WTC11 (cell line): ENCODE results near the gene WDPCP. TPM values are rescaled to one million over a fixed set of nuclear protein-coding genes. Genes with fewer than 3 reads are reported as not detected.

Experiments used
- ATAC-seq: fragments of 200-7000 bp; cut with Tn5 transposase; 2 replicates; pipeline ENCODE4 v1.10.0; 2021; ENCODE audit warnings: mild to moderate bottlenecking, moderate library complexity
- CTCF ChIA-PET: fragments of 300-600 bp; sonication (Branson Sonifier 250); formaldehyde crosslinking; loops from one replicate; lab custom pipeline; 2021; ENCODE audit warnings: antibody characterized with exemption; lab: Charles Lee
- POLR2A ChIA-PET: fragments of 350-600 bp; sonication (Branson Sonifier 250); formaldehyde crosslinking; loops from one replicate; lab custom pipeline; 2021; ENCODE audit warnings: antibody characterized with exemption; lab: Charles Lee
- DNase-seq: peaks from one replicate; pipeline ENCODE4 v3.0.0; 2021; ENCODE audit warnings: low spot score
- H3K27ac Mint-ChIP-seq: 2 replicates; pipeline ENCODE4 v1.8.0; 2021; ENCODE audit warnings: mixed read lengths
- H3K27me3 Mint-ChIP-seq: 2 replicates; pipeline ENCODE4 v1.8.0; 2021; ENCODE audit warnings: low read depth, mild to moderate bottlenecking, moderate library complexity, mixed read lengths
- H3K36me3 Mint-ChIP-seq: 2 replicates; pipeline ENCODE4 v1.8.0; 2021; ENCODE audit warnings: mixed read lengths
- H3K4me1 Mint-ChIP-seq: 2 replicates; pipeline ENCODE4 v1.8.0; 2022; ENCODE audit warnings: mixed read lengths
- H3K4me3 Mint-ChIP-seq: 2 replicates; pipeline ENCODE4 v1.8.0; 2021; ENCODE audit warnings: mild to moderate bottlenecking, moderate library complexity, mixed read lengths
- H3K9me3 Mint-ChIP-seq: 2 replicates; pipeline ENCODE4 v1.8.0; 2021; ENCODE audit warnings: mixed read lengths
- CDX4 ChIP-seq: fragments of 250-450 bp; sonication (Bioruptor Pico); IDR thresholded peaks from 2 replicates; pipeline ENCODE4 v1.9.0; 2021; ENCODE audit warnings: moderate library complexity, mild to moderate bottlenecking, inconsistent platforms, borderline replicate concordance
- CTCF ChIP-seq: fragments of 200-600 bp; IDR thresholded peaks from 2 replicates; pipeline ENCODE4 v1.8.0; 2022; ENCODE audit warnings: antibody characterized with exemption
- E2F1 ChIP-seq: sonication (generic); formaldehyde crosslinking; IDR thresholded peaks from 2 replicates; pipeline ENCODE4 v1.8.0; 2022; ENCODE audit warnings: mild to moderate bottlenecking, missing genetic modification reagents
- ERG ChIP-seq: fragments of 250-450 bp; sonication (Bioruptor Pico); IDR thresholded peaks from 2 replicates; pipeline ENCODE4 v1.8.0; 2021; ENCODE audit warnings: mild to moderate bottlenecking
- GTF2I ChIP-seq: fragments of 250-450 bp; sonication (Bioruptor Pico); conservative IDR thresholded peaks from 2 replicates; pipeline ENCODE4 v1.4.0; 2021; ENCODE audit warnings: mild to moderate bottlenecking
- MAX ChIP-seq: sonication (generic); formaldehyde crosslinking; IDR thresholded peaks from 2 replicates; pipeline ENCODE4 v1.8.0; 2022; ENCODE audit warnings: mild to moderate bottlenecking, missing genetic modification reagents
- TCF7 ChIP-seq: sonication (generic); formaldehyde crosslinking; IDR thresholded peaks from 2 replicates; pipeline ENCODE4 v1.8.0; 2022; ENCODE audit warnings: mild to moderate bottlenecking, low read depth, missing genetic modification reagents, moderate library complexity
- TEAD4 ChIP-seq: sonication (generic); formaldehyde crosslinking; IDR thresholded peaks from 2 replicates; pipeline ENCODE4 v1.8.0; 2022; ENCODE audit warnings: mild to moderate bottlenecking, missing genetic modification reagents
- USF2 ChIP-seq: sonication (generic); formaldehyde crosslinking; IDR thresholded peaks from 2 replicates; pipeline ENCODE4 v1.8.1; 2023; ENCODE audit warnings: mild to moderate bottlenecking, missing genetic modification reagents, moderate library complexity
- ZNF263 ChIP-seq: sonication (generic); formaldehyde crosslinking; IDR thresholded peaks from 2 replicates; pipeline ENCODE4 v1.8.1; 2022; ENCODE audit warnings: low read depth, mild to moderate bottlenecking, moderate library complexity, missing genetic modification reagents
- ZNF416 ChIP-seq: fragments of 250-450 bp; sonication (Bioruptor Pico); IDR thresholded peaks from 2 replicates; pipeline ENCODE4 v1.9.0; 2021; ENCODE audit warnings: mild to moderate bottlenecking, inconsistent platforms
- ZNF532 ChIP-seq: fragments of 250-450 bp; sonication (Bioruptor Pico); IDR thresholded peaks from 2 replicates; pipeline ENCODE4 v1.9.0; 2021; ENCODE audit warnings: mild to moderate bottlenecking, borderline replicate concordance
- ZNF671 ChIP-seq: fragments of 250-450 bp; sonication (Bioruptor Pico); IDR thresholded peaks from 2 replicates; pipeline ENCODE4 v1.8.0; 2021; ENCODE audit warnings: mild to moderate bottlenecking
- ZSCAN18 ChIP-seq: fragments of 250-450 bp; sonication (Bioruptor Pico); IDR thresholded peaks from 2 replicates; pipeline ENCODE4 v2.1.2; 2022; ENCODE audit warnings: mild to moderate bottlenecking, moderate library complexity
- total RNA-seq: library from RNA; stranded (reverse); gene quantifications from 3 replicates; pipeline ENCODE4 v1.2.3, GENCODE V29; 2021

WDPCP gene
- total RNA-seq, 1 experiment from 2014 or later: 10.9 TPM

GRCh38 chr2:63086687-63087086, 501.6 kb downstream of the WDPCP start:
- no peak for ATAC-seq
- no peak for DNase-seq
- CTCF ChIA-PET: interaction anchor here (1.2 kb wide), 1 partner anchor 8 kb away, joined by 4 read pairs; no protein-coding TSS in a partner anchor
- no peaks in the 10 kb centered on the region for H3K9me3 Mint-ChIP-seq
- no peak overlapping the region for H3K4me3 Mint-ChIP-seq
- POLR2A ChIA-PET: interaction anchor here (0.5 kb wide), 1 partner anchor 60 kb away, joined by 3 read pairs; no protein-coding TSS in a partner anchor
- no peaks in the 10 kb centered on the region; the same call in 1 of the 2 replicates for H3K27me3 Mint-ChIP-seq
- no peaks in the 10 kb centered on the region for H3K4me1 Mint-ChIP-seq
- no peaks in the 10 kb centered on the region for H3K36me3 Mint-ChIP-seq
- TF ChIP-seq TCF7 (CRISPR knock-in tag): no peak
- H3K27ac Mint-ChIP-seq: no peak overlapping the region

- Mint-ChIP-seq H3K4me3 (no peak overlapping the region), H3K36me3 (no peaks in the 10 kb centered on the region)
- ATAC-seq: no peak
- no peak for DNase-seq
- no peak for TF ChIP-seq ZNF263 (CRISPR knock-in tag)
- TF ChIP-seq USF2 (CRISPR knock-in tag): no peak
- no peak for TF ChIP-seq ZNF671 (CRISPR knock-in tag)
- no peak for TF ChIP-seq CDX4
- no peak for TF ChIP-seq MAX (CRISPR knock-in tag)
- no peak for TF ChIP-seq GTF2I
- no peak for TF ChIP-seq TEAD4 (CRISPR knock-in tag)
- TF ChIP-seq ERG (CRISPR knock-in tag): no peak
- TF ChIP-seq, all 79 proteins: peak for 0
- ChIA-PET CTCF (no interaction called here), POLR2A (no interaction called here)
- Mint-ChIP-seq H3K4me1 (peaks cover 4% of the 10 kb centered on the region), H3K27ac (no peak overlapping the region), H3K27me3 (no peaks in the 10 kb centered on the region; the same call in 1 of the 2 replicates), H3K9me3 (no peaks in the 10 kb centered on the region)
Observed at GRCh38 chr2:63081404-63081803, 506.9 kb downstream of the WDPCP start.

- no peaks in the 10 kb centered on the region for H3K36me3 Mint-ChIP-seq
- POLR2A ChIA-PET: no interaction called here
- ATAC-seq: peak; percentile 92
- no peak for TF ChIP-seq TEAD4 (CRISPR knock-in tag)
- TF ChIP-seq TCF7 (CRISPR knock-in tag): no peak
- peak; percentile 68 for TF ChIP-seq CTCF
- TF ChIP-seq ZSCAN18 (CRISPR knock-in tag): no peak
- TF ChIP-seq ZNF416: no peak
- no peak for TF ChIP-seq ZNF532
- TF ChIP-seq E2F1: no peak
Observed at GRCh38 chr2:63078852-63079606, 509.2 kb downstream of the WDPCP start.

More at GRCh38 chr2:63078852-63079606, 509.2 kb downstream of the WDPCP start:
- peaks cover 4% of the 10 kb centered on the region for H3K4me1 Mint-ChIP-seq
- H3K27ac Mint-ChIP-seq: no peak overlapping the region
- H3K27me3 Mint-ChIP-seq: no peaks in the 10 kb centered on the region
- CTCF ChIA-PET: interaction anchor here (0.5 to 2.1 kb wide), 13 partner anchors 8 to 730 kb away, joined by 3 to 8 read pairs (median 4); no protein-coding TSS in a partner anchor
- H3K4me3 Mint-ChIP-seq: no peak overlapping the region
- H3K9me3 Mint-ChIP-seq: no peaks in the 10 kb centered on the region
- DNase-seq: peak; percentile 72
